Measurements from ENCODE around the gene FAM8A1.
"Not testable (repeated sequence)": the region's sequence is repeated elsewhere in the genome, so short reads cannot be mapped to it uniquely, and the experiment has no call there.

The FAM8A1 gene

GRCh38 chr6:17599877-17600526 lies at the start of gene FAM8A1:
Gene FAM8A1 (plus strand): TSS chr6:17600302. CDS start chr6:17600410, 108 bp downstream.
- no peaks in the 10 kb centered on the region for H3K9me3 ChIP-seq (ENCODE audit: control insufficient read depth, insufficient read depth, low read length)
- H3K36me3 ChIP-seq (ENCODE audit: control insufficient read depth, insufficient read depth, low read length) = no peaks in the 10 kb centered on the region
- peak within 1 kb of the TSS; percentile 47 for H3K9ac ChIP-seq (ENCODE audit: low read depth, low read length)
- H3K4me3 ChIP-seq (ENCODE audit: low read depth, low read length) = peak within 1 kb of the TSS; percentile 75
- H3K27me3 ChIP-seq (ENCODE audit: control insufficient read depth, insufficient read depth, low read length) = no peaks in the 10 kb centered on the region
- peaks cover 4% of the 10 kb centered on the region for H3K4me1 ChIP-seq (ENCODE audit: control insufficient read depth, insufficient read depth, low read length)

GRCh38 chr6:17551383-17551958 lies 48.6 kb upstream of the FAM8A1 start:
- Histone ChIP-seq H3K36me3 (ENCODE audit: control insufficient read depth, insufficient read depth, low read length) (no peaks in the 10 kb centered on the region), H3K4me3 (ENCODE audit: low read depth, low read length) (no peak overlapping the region), H3K27me3 (ENCODE audit: control insufficient read depth, insufficient read depth, low read length) (no peaks in the 10 kb centered on the region), H3K9me3 (ENCODE audit: control insufficient read depth, insufficient read depth, low read length) (no peaks in the 10 kb centered on the region), H3K9ac (ENCODE audit: low read depth, low read length) (no peak overlapping the region), H3K4me1 (ENCODE audit: control insufficient read depth, insufficient read depth, low read length) (no peaks in the 10 kb centered on the region)

GRCh38 chr6:17552861-17553260 lies 47.2 kb upstream of the FAM8A1 start:
- Histone ChIP-seq H3K4me3 (ENCODE audit: low read depth, low read length) (no peak overlapping the region), H3K9ac (ENCODE audit: low read depth, low read length) (no peak overlapping the region), H3K9me3 (ENCODE audit: control insufficient read depth, insufficient read depth, low read length) (no peaks in the 10 kb centered on the region), H3K4me1 (ENCODE audit: control insufficient read depth, insufficient read depth, low read length) (no peaks in the 10 kb centered on the region), H3K27me3 (ENCODE audit: control insufficient read depth, insufficient read depth, low read length) (no peaks in the 10 kb centered on the region), H3K36me3 (ENCODE audit: control insufficient read depth, insufficient read depth, low read length) (no peaks in the 10 kb centered on the region)

GRCh38 chr6:17556014-17556413 lies 44.1 kb upstream of the FAM8A1 start:
- no peaks in the 10 kb centered on the region for H3K4me1 ChIP-seq (ENCODE audit: control insufficient read depth, insufficient read depth, low read length)
- H3K27me3 ChIP-seq (ENCODE audit: control insufficient read depth, insufficient read depth, low read length) = no peaks in the 10 kb centered on the region
- no peak overlapping the region for H3K4me3 ChIP-seq (ENCODE audit: low read depth, low read length)
- H3K9ac ChIP-seq (ENCODE audit: low read depth, low read length) = no peak overlapping the region
- H3K9me3 ChIP-seq (ENCODE audit: control insufficient read depth, insufficient read depth, low read length) = no peaks in the 10 kb centered on the region
- H3K36me3 ChIP-seq (ENCODE audit: control insufficient read depth, insufficient read depth, low read length) = no peaks in the 10 kb centered on the region

GRCh38 chr6:17562636-17563035 lies 37.5 kb upstream of the FAM8A1 start:
- Histone ChIP-seq H3K4me3 (ENCODE audit: low read depth, low read length) (no peak overlapping the region), H3K9me3 (ENCODE audit: control insufficient read depth, insufficient read depth, low read length) (peaks cover 13% of the 10 kb centered on the region), H3K4me1 (ENCODE audit: control insufficient read depth, insufficient read depth, low read length) (no peaks in the 10 kb centered on the region), H3K9ac (ENCODE audit: low read depth, low read length) (no peak overlapping the region), H3K27me3 (ENCODE audit: control insufficient read depth, insufficient read depth, low read length) (no peaks in the 10 kb centered on the region), H3K36me3 (ENCODE audit: control insufficient read depth, insufficient read depth, low read length) (no peaks in the 10 kb centered on the region)

- H3K4me1 ChIP-seq (ENCODE audit: control insufficient read depth, insufficient read depth, low read length) = no peaks in the 10 kb centered on the region
- peaks cover 13% of the 10 kb centered on the region for H3K9me3 ChIP-seq (ENCODE audit: control insufficient read depth, insufficient read depth, low read length)
- H3K27me3 ChIP-seq (ENCODE audit: control insufficient read depth, insufficient read depth, low read length) = no peaks in the 10 kb centered on the region
- no peak overlapping the region for H3K4me3 ChIP-seq (ENCODE audit: low read depth, low read length)
- no peaks in the 10 kb centered on the region for H3K36me3 ChIP-seq (ENCODE audit: control insufficient read depth, insufficient read depth, low read length)
- H3K9ac ChIP-seq (ENCODE audit: low read depth, low read length) = no peak overlapping the region
Measured at GRCh38 chr6:17565399-17565798, 34.7 kb upstream of the FAM8A1 start.

GRCh38 chr6:17574866-17575560 lies 25.1 kb upstream of the FAM8A1 start:
- H3K9me3 ChIP-seq (ENCODE audit: control insufficient read depth, insufficient read depth, low read length) = no peaks in the 10 kb centered on the region
- no peaks in the 10 kb centered on the region for H3K36me3 ChIP-seq (ENCODE audit: control insufficient read depth, insufficient read depth, low read length)
- no peak overlapping the region for H3K4me3 ChIP-seq (ENCODE audit: low read depth, low read length)
- H3K27me3 ChIP-seq (ENCODE audit: control insufficient read depth, insufficient read depth, low read length) = no peaks in the 10 kb centered on the region
- H3K4me1 ChIP-seq (ENCODE audit: control insufficient read depth, insufficient read depth, low read length) = no peaks in the 10 kb centered on the region
- no peak overlapping the region for H3K9ac ChIP-seq (ENCODE audit: low read depth, low read length)

- H3K9me3 ChIP-seq (ENCODE audit: control insufficient read depth, insufficient read depth, low read length) = no peaks in the 10 kb centered on the region
- H3K36me3 ChIP-seq (ENCODE audit: control insufficient read depth, insufficient read depth, low read length) = no peaks in the 10 kb centered on the region
- no peaks in the 10 kb centered on the region for H3K4me1 ChIP-seq (ENCODE audit: control insufficient read depth, insufficient read depth, low read length)
- no peak overlapping the region for H3K4me3 ChIP-seq (ENCODE audit: low read depth, low read length)
- no peak overlapping the region for H3K9ac ChIP-seq (ENCODE audit: low read depth, low read length)
- H3K27me3 ChIP-seq (ENCODE audit: control insufficient read depth, insufficient read depth, low read length) = no peaks in the 10 kb centered on the region
Measured at GRCh38 chr6:17577059-17577458, 23.0 kb upstream of the FAM8A1 start.

- H3K36me3 ChIP-seq (ENCODE audit: control insufficient read depth, insufficient read depth, low read length) = no peaks in the 10 kb centered on the region
- H3K4me3 ChIP-seq (ENCODE audit: low read depth, low read length) = peak overlapping the region; percentile 50
- H3K27me3 ChIP-seq (ENCODE audit: control insufficient read depth, insufficient read depth, low read length) = no peaks in the 10 kb centered on the region
- H3K9ac ChIP-seq (ENCODE audit: low read depth, low read length) = no peak overlapping the region
- H3K9me3 ChIP-seq (ENCODE audit: control insufficient read depth, insufficient read depth, low read length) = no peaks in the 10 kb centered on the region
- H3K4me1 ChIP-seq (ENCODE audit: control insufficient read depth, insufficient read depth, low read length) = no peaks in the 10 kb centered on the region
Measured at GRCh38 chr6:17580518-17581048, 19.5 kb upstream of the FAM8A1 start.

GRCh38 chr6:17581282-17581681 lies 18.8 kb upstream of the FAM8A1 start:
- peak overlapping the region; percentile 50 for H3K4me3 ChIP-seq (ENCODE audit: low read depth, low read length)
- H3K4me1 ChIP-seq (ENCODE audit: control insufficient read depth, insufficient read depth, low read length); H3K9ac ChIP-seq (ENCODE audit: low read depth, low read length); H3K36me3 ChIP-seq (ENCODE audit: control insufficient read depth, insufficient read depth, low read length); H3K27me3 ChIP-seq (ENCODE audit: control insufficient read depth, insufficient read depth, low read length); H3K9me3 ChIP-seq (ENCODE audit: control insufficient read depth, insufficient read depth, low read length): not testable (repeated sequence)

- H3K36me3 ChIP-seq (ENCODE audit: control insufficient read depth, insufficient read depth, low read length) = no peaks in the 10 kb centered on the region
- H3K4me1 ChIP-seq (ENCODE audit: control insufficient read depth, insufficient read depth, low read length) = no peaks in the 10 kb centered on the region
- no peaks in the 10 kb centered on the region for H3K9me3 ChIP-seq (ENCODE audit: control insufficient read depth, insufficient read depth, low read length)
- no peak overlapping the region for H3K9ac ChIP-seq (ENCODE audit: low read depth, low read length)
- no peaks in the 10 kb centered on the region for H3K27me3 ChIP-seq (ENCODE audit: control insufficient read depth, insufficient read depth, low read length)
- H3K4me3 ChIP-seq (ENCODE audit: low read depth, low read length) = no peak overlapping the region
Measured at GRCh38 chr6:17583811-17584210, 16.3 kb upstream of the FAM8A1 start.

Data from iPS-15b (cell line).